ENCODE results near the gene PIGS. TPM values are rescaled to one million over a fixed set of nuclear protein-coding genes. Genes with fewer than 3 reads are reported as not detected.
"Not testable (repeated sequence)": the region's sequence is repeated elsewhere in the genome, so short reads cannot be mapped to it uniquely, and the experiment has no call there.

The PIGS gene
- total RNA-seq, 2 experiments from 2014 or later, result 38.7 to 41.4 TPM

DNA sequence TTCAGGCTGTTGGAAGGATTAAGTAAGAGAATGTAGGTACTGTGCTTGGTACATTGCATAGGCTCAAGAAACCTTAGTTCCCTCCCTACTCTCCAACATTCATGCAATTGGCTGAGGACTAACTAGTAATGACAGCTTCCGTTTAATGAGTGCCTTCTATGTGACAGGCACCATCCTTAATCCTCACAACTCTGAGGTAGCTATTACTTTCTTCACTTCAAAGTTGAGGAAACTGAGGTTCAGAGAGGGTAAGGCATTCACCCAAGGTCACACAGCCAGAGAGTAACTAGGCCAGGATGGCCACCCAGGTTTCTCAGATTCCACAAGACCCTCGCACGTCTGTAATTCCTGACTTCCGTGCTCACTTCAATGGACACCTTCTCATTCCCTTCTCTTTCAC is 41.1 kb downstream of the PIGS start:
- intact Hi-C loops (cut with DNase I, micrococcal nuclease), result no loop called here
- POLR2A ChIA-PET, result no interaction called here
- DNase-seq (no peak), ATAC-seq (no peak)
- CTCF ChIA-PET, result interaction anchor here (0.5 kb wide), 1 partner anchor 154 kb away, joined by 3 read pairs; no protein-coding TSS in a partner anchor
- H3K36me3 Mint-ChIP-seq (ENCODE audit: low read depth), result no peaks in the 10 kb centered on the region
- H3K9me3 Mint-ChIP-seq (ENCODE audit: low read depth), result no peaks in the 10 kb centered on the region
- no peak overlapping the region for H3K4me3 Mint-ChIP-seq
- H3K27me3 Mint-ChIP-seq, result no peaks in the 10 kb centered on the region
- H3K4me1 Mint-ChIP-seq, result no peaks in the 10 kb centered on the region
- H3K27ac Mint-ChIP-seq, result no peak overlapping the region

DNA sequence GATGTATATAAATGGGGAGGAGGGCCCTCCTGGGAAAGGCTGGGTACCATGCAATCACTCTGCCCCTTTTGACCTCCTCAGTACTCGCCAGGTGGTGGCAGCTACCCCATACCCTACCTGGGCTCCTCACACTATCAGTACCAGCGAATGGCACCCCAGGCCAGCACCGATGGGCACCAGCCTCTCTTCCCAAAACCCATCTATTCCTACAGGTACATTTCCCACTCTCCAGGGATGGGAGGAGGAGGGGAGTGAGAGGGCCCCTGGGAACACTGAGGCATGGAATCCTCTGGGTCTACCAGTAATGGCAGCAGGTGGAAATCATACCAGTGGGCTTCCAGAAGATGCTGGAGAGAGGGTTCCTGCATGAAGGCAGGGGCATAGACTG is 42.3 kb downstream of the PIGS start:
- intact Hi-C loops (cut with DNase I, micrococcal nuclease), result no loop called here
- Mint-ChIP-seq H3K27ac (no peak overlapping the region), H3K4me1 (no peaks in the 10 kb centered on the region), H3K27me3 (no peaks in the 10 kb centered on the region), H3K4me3 (no peak overlapping the region), H3K36me3 (ENCODE audit: low read depth) (no peaks in the 10 kb centered on the region), H3K9me3 (ENCODE audit: low read depth) (no peaks in the 10 kb centered on the region)
- ATAC-seq (no peak), DNase-seq (no peak)
- CTCF ChIA-PET, result interaction anchor here (0.7 kb wide), 1 partner anchor 94 kb away, joined by 3 read pairs; no protein-coding TSS in a partner anchor
- POLR2A ChIA-PET, result no interaction called here

DNA sequence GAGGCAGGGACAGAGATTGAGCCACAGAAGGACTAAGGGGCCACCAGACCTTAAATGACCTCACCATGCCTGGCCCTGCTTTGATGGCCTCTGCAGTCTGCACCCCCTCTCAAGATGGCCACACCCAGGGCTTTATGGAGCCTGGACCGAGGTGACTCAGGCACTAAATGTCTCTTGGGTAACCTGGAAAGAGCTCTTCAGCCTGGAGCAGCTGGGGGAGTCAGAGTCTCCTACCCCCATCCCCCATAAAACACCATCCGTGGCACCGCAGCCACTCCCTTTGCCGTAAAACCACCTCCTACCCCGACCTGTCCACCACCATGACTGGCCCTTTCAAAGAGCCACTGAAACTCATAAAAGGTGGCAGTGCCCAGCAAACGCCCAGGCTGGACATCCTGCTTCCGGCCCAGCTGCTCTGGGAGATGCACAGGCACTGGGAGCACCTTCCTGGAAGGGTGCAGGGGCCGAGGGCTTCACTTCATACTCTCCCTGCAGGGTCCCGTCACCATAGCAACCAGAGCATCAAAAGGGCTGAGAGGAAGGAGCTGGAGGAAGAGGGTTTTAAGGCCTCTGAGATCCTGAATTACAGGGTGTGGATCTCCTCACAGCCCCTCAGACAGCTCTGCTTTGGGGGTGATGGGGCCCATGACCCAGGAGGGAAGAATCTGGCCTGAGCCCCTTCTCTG is 42.9 kb downstream of the PIGS start:
- H3K27ac Mint-ChIP-seq, result no peak overlapping the region
- no peaks in the 10 kb centered on the region for H3K27me3 Mint-ChIP-seq
- no peak overlapping the region for H3K4me3 Mint-ChIP-seq
- no peaks in the 10 kb centered on the region for H3K4me1 Mint-ChIP-seq
- POLR2A ChIA-PET, result no interaction called here
- CTCF ChIA-PET, result interaction anchor here (0.9 kb wide), 1 partner anchor 15 kb away, joined by 3 read pairs; no protein-coding TSS in a partner anchor
- H3K36me3 Mint-ChIP-seq (ENCODE audit: low read depth), result no peaks in the 10 kb centered on the region
- intact Hi-C loops (cut with DNase I, micrococcal nuclease), result no loop called here
- ATAC-seq (no peak), DNase-seq (no peak)
- H3K9me3 Mint-ChIP-seq (ENCODE audit: low read depth), result no peaks in the 10 kb centered on the region

DNA sequence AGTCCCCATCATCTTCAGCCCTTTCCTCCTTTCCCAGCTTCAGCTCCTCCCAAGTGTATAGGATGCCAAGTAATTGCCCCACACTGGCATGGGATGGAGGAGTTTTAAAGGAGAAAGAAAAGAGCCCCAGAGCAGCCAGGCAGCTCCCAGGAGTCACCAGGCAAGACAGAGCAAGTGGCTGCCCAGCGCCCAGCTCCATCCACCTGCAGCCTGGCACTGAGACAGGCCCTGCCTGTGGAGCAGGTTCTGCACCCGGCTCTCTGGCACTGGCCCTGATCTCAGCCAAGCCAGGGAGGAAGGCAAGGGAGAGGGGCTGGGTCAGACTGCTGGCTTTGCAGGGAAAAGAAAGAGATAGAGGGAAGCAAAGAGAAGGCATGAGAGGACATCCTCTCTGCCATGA is 43.5 kb downstream of the PIGS start:
- DNase-seq (no peak), ATAC-seq (no peak)
- Mint-ChIP-seq H3K9me3 (ENCODE audit: low read depth) (no peaks in the 10 kb centered on the region), H3K4me3 (no peak overlapping the region), H3K4me1 (no peaks in the 10 kb centered on the region), H3K36me3 (ENCODE audit: low read depth) (no peaks in the 10 kb centered on the region), H3K27ac (no peak overlapping the region), H3K27me3 (no peaks in the 10 kb centered on the region)
- POLR2A ChIA-PET, result no interaction called here
- CTCF ChIA-PET, result interaction anchor here (0.9 to 1.0 kb wide), 2 partner anchors 16 to 72 kb away, joined by 3 to 4 read pairs; no protein-coding TSS in a partner anchor
- intact Hi-C loops (cut with DNase I, micrococcal nuclease), result no loop called here

DNA sequence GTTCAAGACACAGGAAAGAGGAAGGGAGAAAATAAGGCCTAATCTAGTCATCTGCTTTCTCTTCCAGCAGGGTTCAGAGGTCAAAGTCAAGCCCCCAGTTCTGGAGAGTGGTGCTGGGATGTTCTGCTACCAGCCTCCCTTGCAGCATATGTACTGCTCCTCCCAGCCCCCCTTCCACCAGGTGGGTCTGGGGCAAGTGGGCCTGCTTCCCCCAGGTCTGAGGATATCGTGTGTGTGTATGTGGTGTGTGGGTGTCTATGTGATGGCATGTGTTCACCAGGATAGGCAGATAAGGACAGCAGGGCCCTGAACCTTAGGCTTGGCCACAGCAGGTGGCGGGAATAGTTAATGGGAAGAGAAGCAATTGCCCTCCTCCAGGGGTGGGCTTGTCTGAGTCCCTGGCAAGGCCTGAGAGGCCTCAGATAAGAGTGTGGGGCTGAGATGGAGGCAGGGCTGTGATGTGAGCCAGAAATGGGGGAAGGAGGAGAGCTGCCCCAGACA is 44.1 kb downstream of the PIGS start:
- Mint-ChIP-seq H3K4me1 (no peaks in the 10 kb centered on the region), H3K27ac (no peak overlapping the region), H3K27me3 (no peaks in the 10 kb centered on the region), H3K9me3 (ENCODE audit: low read depth) (no peaks in the 10 kb centered on the region), H3K36me3 (ENCODE audit: low read depth) (no peaks in the 10 kb centered on the region), H3K4me3 (no peak overlapping the region)
- intact Hi-C loops (cut with DNase I, micrococcal nuclease), result no loop called here
- DNase-seq (no peak), ATAC-seq (no peak)
- ChIA-PET CTCF (interaction anchor here (1.0 kb wide), 1 partner anchor 72 kb away, joined by 4 read pairs; no protein-coding TSS in a partner anchor), POLR2A (no interaction called here)

DNA sequence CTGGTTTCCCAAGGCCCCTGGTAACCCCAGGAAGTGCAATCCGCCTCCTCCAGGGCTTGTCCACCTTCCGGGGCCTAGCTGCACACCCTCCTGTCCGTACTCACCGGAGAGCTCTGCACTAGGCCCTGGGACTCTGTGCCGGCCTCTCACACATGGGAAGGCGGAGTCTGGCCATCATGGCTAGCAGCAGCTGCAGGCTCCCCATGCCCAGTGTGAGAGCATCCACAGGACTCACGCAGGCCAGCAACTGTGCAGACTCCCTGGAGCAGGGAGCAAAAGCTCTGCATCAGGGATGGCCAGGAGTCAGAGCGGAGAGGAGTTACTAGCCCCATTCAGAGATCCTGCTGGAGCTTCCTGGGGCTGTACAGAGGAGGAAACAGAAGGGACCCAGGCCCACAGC is 44.9 kb downstream of the PIGS start:
- intact Hi-C loops (cut with DNase I, micrococcal nuclease), result no loop called here
- no peaks in the 10 kb centered on the region for H3K9me3 Mint-ChIP-seq (ENCODE audit: low read depth)
- CTCF ChIA-PET, result interaction anchor here (0.6 kb wide), 1 partner anchor 769 kb away, joined by 4 read pairs; no protein-coding TSS in a partner anchor

DNA sequence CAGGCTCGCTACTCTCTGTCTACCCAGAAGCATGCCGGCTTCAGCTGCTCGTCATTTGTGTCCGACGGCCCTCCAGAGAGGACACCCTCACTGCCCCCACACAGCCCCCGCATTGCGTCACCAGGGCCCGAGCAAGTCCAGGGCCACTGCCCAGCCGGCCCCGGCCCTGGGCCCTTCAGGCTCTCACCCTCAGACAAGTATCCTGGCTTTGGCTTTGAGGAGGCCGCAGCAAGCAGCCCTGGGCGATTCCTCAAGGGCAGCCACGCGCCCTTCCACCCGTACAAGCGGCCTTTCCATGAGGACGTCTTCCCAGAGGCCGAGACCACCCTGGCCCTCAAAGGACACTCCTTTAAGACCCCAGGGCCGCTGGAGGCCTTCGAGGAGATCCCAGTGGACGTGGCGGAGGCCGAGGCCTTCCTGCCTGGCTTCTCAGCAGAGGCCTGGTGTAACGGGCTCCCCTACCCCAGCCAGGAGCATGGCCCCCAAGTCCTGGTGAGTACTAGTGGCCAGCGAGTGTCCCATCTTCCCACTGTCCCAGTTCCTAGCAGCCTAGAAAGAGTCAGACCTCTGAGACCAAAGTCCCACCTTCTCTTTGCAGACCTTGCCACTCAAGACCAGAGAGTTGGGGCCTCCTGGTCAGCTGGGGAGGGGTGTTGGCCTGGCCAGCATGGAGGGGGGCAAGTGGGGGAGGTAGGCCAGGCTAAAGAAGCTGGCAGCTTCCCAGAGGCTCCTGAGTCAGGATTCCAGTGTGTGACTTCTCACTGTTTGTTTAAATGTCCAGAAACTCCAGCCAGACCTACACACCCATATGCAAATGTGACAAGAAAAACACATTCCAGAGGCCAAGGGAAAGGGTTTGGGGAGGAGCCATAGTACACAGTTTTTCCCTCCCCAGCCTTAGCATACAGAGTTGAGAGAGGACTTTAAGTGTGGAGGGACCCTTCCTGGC is 46.6 kb downstream of the PIGS start:
- no peak for ATAC-seq
- ChIA-PET POLR2A (no interaction called here), CTCF (no interaction called here)
- no peaks in the 10 kb centered on the region for H3K9me3 Mint-ChIP-seq (ENCODE audit: low read depth)
- H3K27ac Mint-ChIP-seq, result no peak overlapping the region
- DNase-seq, result no peak
- no peak overlapping the region for H3K4me3 Mint-ChIP-seq
- no peaks in the 10 kb centered on the region for H3K36me3 Mint-ChIP-seq (ENCODE audit: low read depth)
- H3K4me1 Mint-ChIP-seq, result no peaks in the 10 kb centered on the region
- intact Hi-C loops (cut with DNase I, micrococcal nuclease), result no loop called here
- no peaks in the 10 kb centered on the region for H3K27me3 Mint-ChIP-seq

More for the DNA sequence above, 44.9 kb downstream of the PIGS start:
- no peak for ATAC-seq
- no peaks in the 10 kb centered on the region for H3K36me3 Mint-ChIP-seq (ENCODE audit: low read depth)
- no peak for DNase-seq
- no peak overlapping the region for H3K27ac Mint-ChIP-seq
- POLR2A ChIA-PET, result no interaction called here
- H3K4me3 Mint-ChIP-seq, result no peak overlapping the region
- H3K27me3 Mint-ChIP-seq, result no peaks in the 10 kb centered on the region
- no peaks in the 10 kb centered on the region for H3K4me1 Mint-ChIP-seq

DNA sequence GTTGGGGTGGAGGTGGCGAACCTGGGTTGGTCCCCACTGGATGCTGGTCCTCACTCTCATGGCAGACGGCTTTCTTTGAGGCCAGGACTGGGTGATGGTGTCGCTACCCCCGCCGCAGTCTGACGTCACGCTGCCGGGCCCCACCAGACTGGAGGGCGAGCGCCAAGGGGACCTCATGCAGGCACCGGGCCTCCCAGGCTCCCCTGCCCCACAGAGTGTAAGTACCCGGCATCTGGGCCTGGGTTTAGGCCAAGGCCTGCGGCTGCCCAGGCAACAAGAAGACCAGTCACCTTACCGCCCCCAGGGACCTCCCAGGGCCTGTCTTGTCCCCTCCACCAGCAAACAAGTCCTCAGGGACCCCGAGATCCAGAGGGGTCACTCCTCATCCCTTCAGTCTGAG is 47.4 kb downstream of the PIGS start:
- ATAC-seq, result no peak
- no peaks in the 10 kb centered on the region for H3K27me3 Mint-ChIP-seq
- H3K27ac Mint-ChIP-seq, result no peak overlapping the region
- intact Hi-C loops (cut with DNase I, micrococcal nuclease), result no loop called here
- CTCF ChIA-PET, result no interaction called here
- no peaks in the 10 kb centered on the region for H3K9me3 Mint-ChIP-seq (ENCODE audit: low read depth)
- DNase-seq, result no peak
- H3K36me3 Mint-ChIP-seq (ENCODE audit: low read depth), result no peaks in the 10 kb centered on the region
- POLR2A ChIA-PET, result no interaction called here
- H3K4me3 Mint-ChIP-seq, result no peak overlapping the region
- H3K4me1 Mint-ChIP-seq, result no peaks in the 10 kb centered on the region

DNA sequence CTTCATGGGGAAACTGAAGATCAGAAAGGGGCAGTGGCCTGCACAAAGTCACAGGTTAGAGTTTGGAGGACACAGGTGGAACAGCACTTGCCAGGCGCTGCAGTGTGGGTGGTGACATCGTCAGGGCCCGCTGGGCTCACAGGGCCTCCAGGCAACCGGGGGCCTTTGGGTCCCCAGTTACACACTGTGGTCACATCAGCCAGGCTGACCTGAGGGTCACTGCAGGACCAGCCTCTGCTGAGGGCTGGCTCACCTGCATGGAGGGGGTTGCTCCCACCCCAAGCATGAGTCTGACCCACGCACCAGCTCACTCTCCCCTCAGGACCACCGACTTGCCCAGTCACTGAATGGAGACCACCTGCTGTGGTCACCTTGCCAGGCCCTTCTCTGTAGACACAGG is 48.1 kb downstream of the PIGS start:
- no peaks in the 10 kb centered on the region for H3K4me1 Mint-ChIP-seq
- no peaks in the 10 kb centered on the region for H3K36me3 Mint-ChIP-seq (ENCODE audit: low read depth)
- H3K27ac Mint-ChIP-seq, result no peak overlapping the region
- ATAC-seq (no peak), DNase-seq (no peak)
- ChIA-PET POLR2A (no interaction called here), CTCF (no interaction called here)
- H3K27me3 Mint-ChIP-seq, result no peaks in the 10 kb centered on the region
- no peak overlapping the region for H3K4me3 Mint-ChIP-seq
- intact Hi-C loops (cut with DNase I, micrococcal nuclease), result no loop called here
- H3K9me3 Mint-ChIP-seq (ENCODE audit: low read depth), result no peaks in the 10 kb centered on the region

DNA sequence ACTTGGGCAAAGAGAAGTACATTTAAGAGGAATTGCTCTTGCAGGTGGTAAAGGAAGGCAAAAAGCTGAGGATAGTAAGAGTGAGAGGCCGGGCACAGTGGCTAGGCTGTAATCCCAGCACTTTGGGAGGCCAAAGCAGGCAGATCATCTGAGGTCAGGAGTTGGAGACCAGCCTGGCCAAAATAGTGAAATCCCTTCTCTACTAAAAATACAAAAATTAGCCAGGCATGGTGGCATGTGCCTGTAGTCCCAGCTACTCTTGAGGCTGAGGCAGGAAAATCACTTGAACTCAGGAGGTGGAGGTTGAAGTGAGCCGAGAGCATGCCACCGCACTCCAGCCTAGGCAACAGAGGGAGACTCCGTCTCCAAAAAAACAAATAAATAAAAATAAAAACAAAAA is 49.0 kb downstream of the PIGS start:
- H3K36me3 Mint-ChIP-seq (ENCODE audit: low read depth); intact Hi-C loops (cut with DNase I, micrococcal nuclease); DNase-seq; H3K4me3 Mint-ChIP-seq; CTCF ChIA-PET; H3K4me1 Mint-ChIP-seq; H3K9me3 Mint-ChIP-seq (ENCODE audit: low read depth); H3K27me3 Mint-ChIP-seq; H3K27ac Mint-ChIP-seq; ATAC-seq; POLR2A ChIA-PET: not testable (repeated sequence)

DNA sequence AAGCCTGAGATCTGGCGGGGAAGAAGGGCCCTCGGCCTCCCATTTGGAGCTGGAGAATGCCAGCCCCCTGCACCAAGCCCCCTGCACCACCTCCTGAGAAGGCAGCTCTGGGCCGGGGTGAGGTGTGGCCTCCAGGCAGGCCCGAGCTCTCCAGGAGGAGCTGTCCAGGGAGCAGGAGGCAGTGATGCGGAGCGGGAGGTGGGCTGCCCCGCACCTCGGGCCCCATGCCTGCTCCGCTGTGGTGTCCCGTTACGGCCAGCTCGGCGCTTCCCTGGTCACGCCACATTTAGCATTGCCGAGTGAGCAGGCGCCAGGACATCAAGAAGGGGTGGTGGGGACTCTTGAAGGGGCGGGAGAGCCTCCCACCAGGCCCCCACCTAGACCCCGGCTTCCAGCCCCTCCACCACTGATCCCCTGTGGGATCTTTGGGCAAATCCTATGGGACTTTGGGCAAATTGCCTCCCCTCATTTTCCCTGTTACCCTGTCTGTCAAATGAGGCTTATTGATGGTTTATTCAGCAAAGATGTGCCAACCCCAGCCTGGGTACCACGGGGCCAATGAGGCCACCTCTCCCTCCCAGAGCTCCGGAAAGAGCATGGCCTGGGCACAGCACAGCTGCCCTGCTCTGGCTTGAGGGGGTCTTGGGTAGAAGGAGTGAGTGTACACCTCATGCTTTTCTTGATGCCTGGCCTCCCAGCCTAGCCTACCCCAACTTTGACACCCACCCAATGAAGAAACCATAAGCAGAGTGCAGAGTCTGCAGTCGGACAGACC is 49.8 kb downstream of the PIGS start:
- no peak overlapping the region for H3K4me3 Mint-ChIP-seq
- no peaks in the 10 kb centered on the region for H3K36me3 Mint-ChIP-seq (ENCODE audit: low read depth)
- no peaks in the 10 kb centered on the region for H3K9me3 Mint-ChIP-seq (ENCODE audit: low read depth)
- H3K27ac Mint-ChIP-seq, result no peak overlapping the region
- ATAC-seq (no peak), DNase-seq (no peak)
- no peaks in the 10 kb centered on the region for H3K4me1 Mint-ChIP-seq
- intact Hi-C loops (cut with DNase I, micrococcal nuclease), result no loop called here
- ChIA-PET POLR2A (no interaction called here), CTCF (interaction anchor here (0.6 kb wide), 2 partner anchors 26 to 28 kb away, joined by 3 to 4 read pairs; no protein-coding TSS in a partner anchor)
- no peaks in the 10 kb centered on the region for H3K27me3 Mint-ChIP-seq
